GM19467 (cell line): ENCODE data around the gene ZNF205.

Experiments used
- ATAC-seq: cut with Tn5 transposase; IDR thresholded peaks from one replicate; pipeline ENCODE4 v1.9.1; 2021; ENCODE audit warnings: mild to moderate bottlenecking, moderate library complexity; ENCODE audit not compliant: unreplicated experiment

The ZNF205 gene

GRCh38 chr16:3084969-3085670 lies 27.3 kb upstream of the ZNF205 start:
- no peak for ATAC-seq

GRCh38 chr16:3085868-3086595 lies 26.4 kb upstream of the ZNF205 start:
- ATAC-seq = no peak

- no peak for ATAC-seq
Observed at GRCh38 chr16:3086596-3087242, 25.7 kb upstream of the ZNF205 start.

- no peak for ATAC-seq
Observed at GRCh38 chr16:3087243-3088235, 24.8 kb upstream of the ZNF205 start.

GRCh38 chr16:3088450-3088849 lies 23.9 kb upstream of the ZNF205 start:
- no peak for ATAC-seq

- ATAC-seq = no peak
Observed at GRCh38 chr16:3088925-3089716, 23.3 kb upstream of the ZNF205 start.

- no peak for ATAC-seq
Observed at GRCh38 chr16:3089717-3090592, 22.4 kb upstream of the ZNF205 start.

GRCh38 chr16:3091551-3091950 lies 20.8 kb upstream of the ZNF205 start:
- no peak for ATAC-seq

- no peak for ATAC-seq
Observed at GRCh38 chr16:3092501-3092941, 19.9 kb upstream of the ZNF205 start.

- no peak for ATAC-seq
Observed at GRCh38 chr16:3094289-3095027, 17.9 kb upstream of the ZNF205 start.

GRCh38 chr16:3095869-3096268 lies 16.5 kb upstream of the ZNF205 start:
- ATAC-seq = no peak

- no peak for ATAC-seq
Observed at GRCh38 chr16:3096362-3096761, 16.0 kb upstream of the ZNF205 start.

GRCh38 chr16:3097266-3097665 lies 15.1 kb upstream of the ZNF205 start:
- no peak for ATAC-seq

- no peak for ATAC-seq
Observed at GRCh38 chr16:3098459-3099394, 13.7 kb upstream of the ZNF205 start, which contains the start of gene ZSCAN10. TSS of gene ZSCAN10 (minus strand) at chr16:3099294. CDS start at chr16:3092937, 6,357 bp downstream.

- ATAC-seq = no peak
Observed at GRCh38 chr16:3099395-3099731, 13.0 kb upstream of the ZNF205 start.

- no peak for ATAC-seq
Observed at GRCh38 chr16:3099732-3100499, 12.5 kb upstream of the ZNF205 start.
